K562 (cell line): ENCODE results near the gene PAQR8. TPM values are rescaled to one million over a fixed set of nuclear protein-coding genes. Genes with fewer than 3 reads are reported as not detected.

Experiments used
- DIDO1 ChIP-seq: fragments of 450-650 bp; IDR thresholded peaks from 2 replicates; pipeline ENCODE4 v1.6.1; 2016; ENCODE audit warnings: low read depth, missing biosample characterization, missing genetic modification characterization
- HMBOX1 ChIP-seq: sonication (generic); IDR thresholded peaks from 2 replicates; pipeline ENCODE4 v1.6.1; 2016
- JUN ChIP-seq, 2 experiments: sonication (generic) in 1 of 2; formaldehyde crosslinking in 1 of 2; IDR thresholded peaks; 2 replicates each; pipeline versions ENCODE4 v1.6.1 to v1.8.0; 2012 to 2022; ENCODE audit warnings: borderline replicate concordance in 2 of 2, mild to moderate bottlenecking in 2 of 2, improper control_type of control experiment in 1 of 2, low read depth in 1 of 2, low read length in 1 of 2, missing genetic modification reagents in 1 of 2
- NR2C1 ChIP-seq, 2 experiments: fragments of 450-650 bp; IDR thresholded peaks; 2 replicates each; pipeline ENCODE4 v1.6.1; 2017; ENCODE audit warnings: mild to moderate bottlenecking in 2 of 2, antibody characterized with exemption in 1 of 2, inconsistent platforms in 1 of 2, missing compliant biosample characterization in 1 of 2, missing genetic modification characterization in 1 of 2
- PRMT5 ChIP-seq: sonication (generic); formaldehyde crosslinking; IDR thresholded peaks from 2 replicates; pipeline ENCODE4 v1.5.0; 2020; ENCODE audit warnings: missing genetic modification reagents
- SMARCA4 ChIP-seq: fragments of 450-650 bp; IDR thresholded peaks from 2 replicates; pipeline ENCODE4 v1.6.1; 2016
- SREBF2 ChIP-seq: sonication (generic); formaldehyde crosslinking; IDR thresholded peaks from 2 replicates; pipeline ENCODE4 v1.4.0; 2020; ENCODE audit warnings: mild to moderate bottlenecking, missing genetic modification reagents
- TCF3 ChIP-seq: sonication (generic); formaldehyde crosslinking; IDR thresholded peaks from 2 replicates; pipeline ENCODE4 v1.4.0; 2020; ENCODE audit warnings: mild to moderate bottlenecking, missing genetic modification reagents
- ZBTB49 ChIP-seq: sonication (generic); formaldehyde crosslinking; IDR thresholded peaks from 2 replicates; pipeline ENCODE4 v1.8.0; 2022; ENCODE audit warnings: missing genetic modification reagents, mild to moderate bottlenecking, borderline replicate concordance
- ZNF407 ChIP-seq: fragments of 450-650 bp; IDR thresholded peaks from 2 replicates; pipeline ENCODE4 v1.6.1; 2016; ENCODE audit warnings: low read depth
- polyA plus RNA-seq, 8 experiments: library from polyadenylated mRNA; depleted of rRNA in 4 of 8; stranded (reverse) in 5 of 8; unstranded in 3 of 8; fragments of >200 nt; fragmentation: Nextera tagmentation in 2 of 8; fragmentation: Illumina TruSeq in 1 of 8; extraction: Ambion mirVana in 2 of 8; extraction: Trizol in 1 of 8; gene quantifications; 2 replicates each; pipeline versions ENCODE4 v1.2.1 to v1.2.3, GENCODE V29; 2011 to 2014; ENCODE audit warnings: inconsistent platforms in 1 of 8, missing spikeins in 1 of 8
- total RNA-seq, 7 experiments: library from RNA; depleted of rRNA in 6 of 7; stranded (reverse); fragments of >200 nt in 6 of 7; fragmentation: Illumina TruSeq in 2 of 7; extraction: Trizol in 2 of 7; gene quantifications; 2 replicates each; pipeline versions ENCODE4 v1.2.1 to v1.2.3, GENCODE V29; 2011 to 2021; ENCODE audit warnings: low replicate concordance in 1 of 7
- TF ChIP-seq, protein P1 (sequence below): fragments of 450-650 bp; IDR thresholded peaks from 2 replicates; pipeline ENCODE4 v1.6.1; 2017; ENCODE audit warnings: antibody characterized with exemption, mild to moderate bottlenecking

PAQR8 gene
- total and polyA plus RNA-seq, 9 of the 15 experiments (the other 6 are each of a cell fraction or from before 2014, with no cell fraction given), result 1.4 to 10.2 (median 3.5) TPM

DNA sequence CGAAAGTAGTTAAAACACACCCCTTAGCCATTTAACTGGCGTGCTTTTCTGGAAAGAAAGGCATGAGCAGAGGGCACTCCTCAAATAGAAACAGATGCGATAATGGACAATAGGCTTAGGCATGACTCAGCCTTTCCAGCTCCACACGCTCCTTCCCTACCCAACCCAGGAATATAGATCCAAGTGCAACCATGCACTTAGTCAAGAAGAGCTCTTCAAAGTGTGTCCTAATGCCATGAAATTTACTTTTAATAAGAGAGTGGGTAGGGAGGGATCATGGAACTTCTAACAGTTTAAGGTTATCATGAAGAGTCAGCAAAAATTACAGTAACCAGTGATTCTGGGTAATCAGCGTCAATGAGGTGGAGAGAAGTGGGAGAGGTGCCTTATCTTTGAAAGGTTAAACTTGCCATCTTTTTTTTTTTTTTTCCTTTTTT lies 55.7 kb downstream of the PAQR8 start (continued):
- TF ChIP-seq ZNF407 (no peak), PRMT5 (CRISPR knock-in tag) (no peak), DIDO1 (no peak), JUN (IDR thresholded peaks at IDR 0.05; ENCODE audit: borderline replicate concordance, low read depth, low read length) (peak; percentile 54; the same call in 1 of the 2 replicates), JUN (CRISPR knock-in tag; IDR thresholded peaks at IDR 0.05; ENCODE audit: borderline replicate concordance) (no peak), HMBOX1 (peak; percentile 46; the same call in 1 of the 2 replicates), ZBTB49 (CRISPR knock-in tag) (no peak), SREBF2 (CRISPR knock-in tag) (no peak), NR2C1 (IDR thresholded peaks at IDR 0.05) (no peak), NR2C1 (tag; IDR thresholded peaks at IDR 0.05) (no peak), TCF3 (0 out of 2 replicates have a peak, but pooled peaks have one; percentile 30), SMARCA4 (peak; percentile 81)
- TF ChIP-seq, protein P1, sequence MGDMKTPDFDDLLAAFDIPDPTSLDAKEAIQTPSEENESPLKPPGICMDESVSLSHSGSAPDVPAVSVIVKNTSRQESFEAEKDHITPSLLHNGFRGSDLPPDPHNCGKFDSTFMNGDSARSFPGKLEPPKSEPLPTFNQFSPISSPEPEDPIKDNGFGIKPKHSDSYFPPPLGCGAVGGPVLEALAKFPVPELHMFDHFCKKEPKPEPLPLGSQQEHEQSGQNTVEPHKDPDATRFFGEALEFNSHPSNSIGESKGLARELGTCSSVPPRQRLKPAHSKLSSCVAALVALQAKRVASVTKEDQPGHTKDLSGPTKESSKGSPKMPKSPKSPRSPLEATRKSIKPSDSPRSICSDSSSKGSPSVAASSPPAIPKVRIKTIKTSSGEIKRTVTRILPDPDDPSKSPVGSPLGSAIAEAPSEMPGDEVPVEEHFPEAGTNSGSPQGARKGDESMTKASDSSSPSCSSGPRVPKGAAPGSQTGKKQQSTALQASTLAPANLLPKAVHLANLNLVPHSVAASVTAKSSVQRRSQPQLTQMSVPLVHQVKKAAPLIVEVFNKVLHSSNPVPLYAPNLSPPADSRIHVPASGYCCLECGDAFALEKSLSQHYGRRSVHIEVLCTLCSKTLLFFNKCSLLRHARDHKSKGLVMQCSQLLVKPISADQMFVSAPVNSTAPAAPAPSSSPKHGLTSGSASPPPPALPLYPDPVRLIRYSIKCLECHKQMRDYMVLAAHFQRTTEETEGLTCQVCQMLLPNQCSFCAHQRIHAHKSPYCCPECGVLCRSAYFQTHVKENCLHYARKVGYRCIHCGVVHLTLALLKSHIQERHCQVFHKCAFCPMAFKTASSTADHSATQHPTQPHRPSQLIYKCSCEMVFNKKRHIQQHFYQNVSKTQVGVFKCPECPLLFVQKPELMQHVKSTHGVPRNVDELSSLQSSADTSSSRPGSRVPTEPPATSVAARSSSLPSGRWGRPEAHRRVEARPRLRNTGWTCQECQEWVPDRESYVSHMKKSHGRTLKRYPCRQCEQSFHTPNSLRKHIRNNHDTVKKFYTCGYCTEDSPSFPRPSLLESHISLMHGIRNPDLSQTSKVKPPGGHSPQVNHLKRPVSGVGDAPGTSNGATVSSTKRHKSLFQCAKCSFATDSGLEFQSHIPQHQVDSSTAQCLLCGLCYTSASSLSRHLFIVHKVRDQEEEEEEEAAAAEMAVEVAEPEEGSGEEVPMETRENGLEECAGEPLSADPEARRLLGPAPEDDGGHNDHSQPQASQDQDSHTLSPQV, result peak; percentile 71
